Measurements from ENCODE around the gene PSMD10.

PSMD10 gene

GRCh38 chrX:108123591-108124366, 32.4 kb upstream of the PSMD10 start:
- WGBS, 2 experiments: 94 to 96% methylated on average over 3 of the region's 3 CpGs

GRCh38 chrX:108122748-108123147, 31.4 kb upstream of the PSMD10 start:
- H3K9me3 ChIP-seq (ENCODE audit: control insufficient read depth, low read length): no peaks in the 10 kb centered on the region
- H3K4me1 ChIP-seq (ENCODE audit: control insufficient read depth, insufficient read depth, low read length): no peaks in the 10 kb centered on the region
- no peak overlapping the region for H3K27ac ChIP-seq (ENCODE audit: insufficient read depth, low read depth, low read length, poor library complexity, severe bottlenecking)
- no peak overlapping the region for H3K4me3 ChIP-seq (ENCODE audit: insufficient read depth, low read depth, low read length)
- no peaks in the 10 kb centered on the region for H3K36me3 ChIP-seq (ENCODE audit: control insufficient read depth, insufficient read depth, low read length)
- no peaks in the 10 kb centered on the region for H3K27me3 ChIP-seq (ENCODE audit: control insufficient read depth, insufficient read depth, low read length, poor library complexity, severe bottlenecking)
- WGBS, 2 experiments: 83 to 94% methylated on average over 2 of the region's 2 CpGs

More at GRCh38 chrX:108123591-108124366, 32.4 kb upstream of the PSMD10 start:
- no peaks in the 10 kb centered on the region for H3K9me3 ChIP-seq (ENCODE audit: control insufficient read depth, low read length)
- no peaks in the 10 kb centered on the region for H3K4me1 ChIP-seq (ENCODE audit: control insufficient read depth, insufficient read depth, low read length)
- no peak overlapping the region for H3K27ac ChIP-seq (ENCODE audit: insufficient read depth, low read depth, low read length, poor library complexity, severe bottlenecking)
- H3K27me3 ChIP-seq (ENCODE audit: control insufficient read depth, insufficient read depth, low read length, poor library complexity, severe bottlenecking): no peaks in the 10 kb centered on the region
- no peak overlapping the region for H3K4me3 ChIP-seq (ENCODE audit: insufficient read depth, low read depth, low read length)
- H3K36me3 ChIP-seq (ENCODE audit: control insufficient read depth, insufficient read depth, low read length): no peaks in the 10 kb centered on the region

GRCh38 chrX:108121291-108121690, 29.9 kb upstream of the PSMD10 start:
- Histone ChIP-seq H3K4me3 (ENCODE audit: insufficient read depth, low read depth, low read length) (no peak overlapping the region), H3K9me3 (ENCODE audit: control insufficient read depth, low read length) (no peaks in the 10 kb centered on the region), H3K27me3 (ENCODE audit: control insufficient read depth, insufficient read depth, low read length, poor library complexity, severe bottlenecking) (no peaks in the 10 kb centered on the region), H3K4me1 (ENCODE audit: control insufficient read depth, insufficient read depth, low read length) (no peaks in the 10 kb centered on the region), H3K27ac (ENCODE audit: insufficient read depth, low read depth, low read length, poor library complexity, severe bottlenecking) (no peak overlapping the region), H3K36me3 (ENCODE audit: control insufficient read depth, insufficient read depth, low read length) (no peaks in the 10 kb centered on the region)
- WGBS, 2 experiments: 79 to 90% methylated on average over 3 of the region's 3 CpGs

GRCh38 chrX:108117988-108118387, 26.6 kb upstream of the PSMD10 start:
- H3K36me3 ChIP-seq (ENCODE audit: control insufficient read depth, insufficient read depth, low read length): no peaks in the 10 kb centered on the region
- H3K27ac ChIP-seq (ENCODE audit: insufficient read depth, low read depth, low read length, poor library complexity, severe bottlenecking): no peak overlapping the region
- no peaks in the 10 kb centered on the region for H3K9me3 ChIP-seq (ENCODE audit: control insufficient read depth, low read length)
- no peaks in the 10 kb centered on the region for H3K27me3 ChIP-seq (ENCODE audit: control insufficient read depth, insufficient read depth, low read length, poor library complexity, severe bottlenecking)
- 82% methylated on average over 2 of the region's 3 CpGs; no CpG with 5 or more reads in 1 of the 2 experiments for WGBS, 2 experiments
- no peak overlapping the region for H3K4me3 ChIP-seq (ENCODE audit: insufficient read depth, low read depth, low read length)
- H3K4me1 ChIP-seq (ENCODE audit: control insufficient read depth, insufficient read depth, low read length): no peaks in the 10 kb centered on the region

GRCh38 chrX:108114541-108114940, 23.2 kb upstream of the PSMD10 start:
- Histone ChIP-seq H3K27ac (ENCODE audit: insufficient read depth, low read depth, low read length, poor library complexity, severe bottlenecking) (no peak overlapping the region), H3K36me3 (ENCODE audit: control insufficient read depth, insufficient read depth, low read length) (no peaks in the 10 kb centered on the region)

GRCh38 chrX:108105473-108105872, 14.1 kb upstream of the PSMD10 start:
- no peak overlapping the region for H3K27ac ChIP-seq (ENCODE audit: insufficient read depth, low read depth, low read length, poor library complexity, severe bottlenecking)
- H3K36me3 ChIP-seq (ENCODE audit: control insufficient read depth, insufficient read depth, low read length): no peaks in the 10 kb centered on the region

More at GRCh38 chrX:108114541-108114940, 23.2 kb upstream of the PSMD10 start:
- Histone ChIP-seq H3K9me3 (ENCODE audit: control insufficient read depth, low read length) (no peaks in the 10 kb centered on the region), H3K4me1 (ENCODE audit: control insufficient read depth, insufficient read depth, low read length) (no peaks in the 10 kb centered on the region), H3K27me3 (ENCODE audit: control insufficient read depth, insufficient read depth, low read length, poor library complexity, severe bottlenecking) (no peaks in the 10 kb centered on the region), H3K4me3 (ENCODE audit: insufficient read depth, low read depth, low read length) (no peak overlapping the region)

GRCh38 chrX:108097380-108097779, 6.0 kb upstream of the PSMD10 start:
- Histone ChIP-seq H3K27ac (ENCODE audit: insufficient read depth, low read depth, low read length, poor library complexity, severe bottlenecking) (no peak overlapping the region), H3K4me1 (ENCODE audit: control insufficient read depth, insufficient read depth, low read length) (no peaks in the 10 kb centered on the region), H3K4me3 (ENCODE audit: insufficient read depth, low read depth, low read length) (no peak overlapping the region), H3K36me3 (ENCODE audit: control insufficient read depth, insufficient read depth, low read length) (no peaks in the 10 kb centered on the region), H3K9me3 (ENCODE audit: control insufficient read depth, low read length) (no peaks in the 10 kb centered on the region), H3K27me3 (ENCODE audit: control insufficient read depth, insufficient read depth, low read length, poor library complexity, severe bottlenecking) (no peaks in the 10 kb centered on the region)
- WGBS, 2 experiments: 100% methylated on average over 2 of the region's 2 CpGs

More at GRCh38 chrX:108105473-108105872, 14.1 kb upstream of the PSMD10 start:
- H3K27me3 ChIP-seq (ENCODE audit: control insufficient read depth, insufficient read depth, low read length, poor library complexity, severe bottlenecking): no peaks in the 10 kb centered on the region
- H3K4me1 ChIP-seq (ENCODE audit: control insufficient read depth, insufficient read depth, low read length): no peaks in the 10 kb centered on the region
- H3K4me3 ChIP-seq (ENCODE audit: insufficient read depth, low read depth, low read length): no peak overlapping the region
- H3K9me3 ChIP-seq (ENCODE audit: control insufficient read depth, low read length): no peaks in the 10 kb centered on the region

GRCh38 chrX:108091878-108092291, 543 bp upstream of the PSMD10 start:
- Histone ChIP-seq H3K36me3 (ENCODE audit: control insufficient read depth, insufficient read depth, low read length) (peaks cover 7% of the 10 kb centered on the region), H3K27me3 (ENCODE audit: control insufficient read depth, insufficient read depth, low read length, poor library complexity, severe bottlenecking) (no peaks in the 10 kb centered on the region), H3K4me3 (ENCODE audit: insufficient read depth, low read depth, low read length) (peak overlapping the region; percentile 59), H3K4me1 (ENCODE audit: control insufficient read depth, insufficient read depth, low read length) (no peaks in the 10 kb centered on the region), H3K27ac (ENCODE audit: insufficient read depth, low read depth, low read length, poor library complexity, severe bottlenecking) (no peak overlapping the region), H3K9me3 (ENCODE audit: control insufficient read depth, low read length) (no peaks in the 10 kb centered on the region)
- WGBS, 2 experiments: 5 to 6% methylated on average over 14 to 15 of the region's 15 CpGs

GRCh38 chrX:108090491-108091263, 665 bp downstream of the PSMD10 start:
- 10% methylated on average over 13 to 17 of the region's 20 CpGs for WGBS, 2 experiments
- peaks cover 9% of the 10 kb centered on the region for H3K36me3 ChIP-seq (ENCODE audit: control insufficient read depth, insufficient read depth, low read length)
- peak overlapping the region; percentile 72 for H3K27ac ChIP-seq (ENCODE audit: insufficient read depth, low read depth, low read length, poor library complexity, severe bottlenecking)
- no peaks in the 10 kb centered on the region for H3K27me3 ChIP-seq (ENCODE audit: control insufficient read depth, insufficient read depth, low read length, poor library complexity, severe bottlenecking)
- no peaks in the 10 kb centered on the region for H3K4me1 ChIP-seq (ENCODE audit: control insufficient read depth, insufficient read depth, low read length)
- H3K4me3 ChIP-seq (ENCODE audit: insufficient read depth, low read depth, low read length): peak overlapping the region; percentile 59
- no peaks in the 10 kb centered on the region for H3K9me3 ChIP-seq (ENCODE audit: control insufficient read depth, low read length)

- H3K4me3 ChIP-seq (ENCODE audit: insufficient read depth, low read depth, low read length): no peak overlapping the region
- 95 to 100% methylated on average over 1 of the region's 1 CpG for WGBS, 2 experiments
- H3K36me3 ChIP-seq (ENCODE audit: control insufficient read depth, insufficient read depth, low read length): peaks cover 9% of the 10 kb centered on the region
- H3K27me3 ChIP-seq (ENCODE audit: control insufficient read depth, insufficient read depth, low read length, poor library complexity, severe bottlenecking): no peaks in the 10 kb centered on the region
- no peaks in the 10 kb centered on the region for H3K9me3 ChIP-seq (ENCODE audit: control insufficient read depth, low read length)
- H3K27ac ChIP-seq (ENCODE audit: insufficient read depth, low read depth, low read length, poor library complexity, severe bottlenecking): no peak overlapping the region
- no peaks in the 10 kb centered on the region for H3K4me1 ChIP-seq (ENCODE audit: control insufficient read depth, insufficient read depth, low read length)
Measured at GRCh38 chrX:108088511-108088910, 2.8 kb downstream of the PSMD10 start.

Data from ectodermal cell (in vitro differentiated cells).